HG03175 (cell line): ENCODE data around the gene LDLRAD4.
A peak's percentile ranks its signal among the peaks of the same experiment; 100 is the strongest.

Experiments used
- ATAC-seq: cut with Tn5 transposase; IDR thresholded peaks from one replicate; pipeline ENCODE4 v1.9.1; 2021; ENCODE audit warnings: mild to moderate bottlenecking, moderate library complexity; ENCODE audit not compliant: unreplicated experiment

LDLRAD4 gene

DNA sequence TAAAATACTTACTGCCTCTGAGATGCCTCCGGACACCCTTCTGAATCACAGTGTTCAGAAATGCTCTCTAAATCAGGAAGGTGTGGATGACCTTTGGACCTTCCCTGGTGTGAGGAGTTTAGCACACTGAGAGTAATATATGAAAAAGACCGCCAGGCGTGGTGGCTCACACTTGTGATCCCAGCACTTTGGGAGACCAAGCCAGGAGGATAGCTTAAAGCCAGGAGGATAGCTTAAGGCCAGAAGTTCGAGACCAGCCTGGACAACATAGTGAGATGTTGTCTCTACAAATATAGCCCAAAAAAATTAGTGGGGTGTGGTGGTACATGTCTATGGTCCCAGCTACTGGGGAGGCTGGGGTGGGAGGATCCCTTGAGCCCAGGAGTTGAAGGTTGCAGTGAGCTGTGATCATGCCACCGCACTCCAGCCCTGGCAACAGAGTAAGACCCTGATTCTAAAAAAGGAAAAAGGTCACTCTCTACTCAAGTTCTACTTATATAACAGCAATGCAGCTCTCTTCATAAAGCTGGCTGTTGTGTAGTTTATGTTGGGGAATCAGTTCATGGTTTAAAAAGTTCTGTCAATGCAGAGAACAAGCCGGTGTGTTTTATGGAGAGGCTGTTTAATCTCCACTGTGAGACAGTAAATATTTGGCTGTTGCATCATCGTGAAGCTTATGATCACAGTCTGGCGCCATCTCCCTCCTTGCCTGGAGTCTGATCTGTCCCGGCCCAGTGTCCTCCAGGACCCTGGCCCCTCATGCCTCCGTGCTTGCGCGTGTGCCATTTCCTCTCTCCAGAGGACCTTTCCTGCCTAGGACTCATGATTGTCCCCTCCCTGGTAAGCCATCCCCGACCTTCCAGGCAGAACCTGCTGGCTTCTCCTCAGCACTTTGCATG, 323.3 kb downstream of the LDLRAD4 start:
- no peak for ATAC-seq

DNA sequence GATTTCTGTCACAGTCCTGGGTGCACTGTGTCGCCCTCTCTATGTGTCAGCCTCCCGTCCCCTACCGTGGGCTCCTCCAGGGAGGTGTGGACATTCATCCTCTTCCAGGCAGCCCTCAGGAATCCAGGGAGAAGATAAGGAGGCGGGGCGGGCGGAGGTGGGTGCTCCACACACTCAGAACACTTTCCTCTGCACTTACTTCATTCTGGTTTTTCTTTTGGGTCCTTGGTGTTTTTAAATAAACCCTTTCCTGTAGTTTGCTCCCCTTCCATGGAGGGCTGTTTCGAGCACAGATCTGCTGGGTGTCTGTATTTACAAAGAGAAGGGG, 323.9 kb downstream of the LDLRAD4 start:
- ATAC-seq = no peak

- ATAC-seq = no peak
Observed at GRCh38 chr18:13543144-13543543, 324.6 kb downstream of the LDLRAD4 start.

GRCh38 chr18:13543811-13544732, 325.5 kb downstream of the LDLRAD4 start:
- ATAC-seq = no peak

DNA sequence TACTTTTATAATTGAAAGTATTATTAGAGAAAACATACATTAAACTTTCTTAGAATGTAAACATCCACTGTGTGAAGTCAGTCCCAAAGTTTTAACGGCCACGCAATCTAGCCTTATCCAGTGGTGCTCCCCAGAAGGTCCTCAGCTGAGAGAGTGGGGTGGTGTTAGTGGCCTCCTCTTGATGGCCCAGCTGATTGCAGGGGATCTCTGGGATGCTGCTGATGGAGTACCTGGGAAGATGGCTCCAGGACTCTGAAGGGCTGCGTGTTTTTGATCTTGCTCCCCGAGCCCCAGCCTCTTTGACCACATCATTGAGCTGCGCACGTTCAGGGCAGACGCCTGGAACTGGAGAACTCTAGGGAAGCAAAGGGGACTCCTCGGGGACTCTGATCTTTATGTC, 326.4 kb downstream of the LDLRAD4 start:
- ATAC-seq = no peak

GRCh38 chr18:13545514-13545913, 327.0 kb downstream of the LDLRAD4 start:
- no peak for ATAC-seq

DNA sequence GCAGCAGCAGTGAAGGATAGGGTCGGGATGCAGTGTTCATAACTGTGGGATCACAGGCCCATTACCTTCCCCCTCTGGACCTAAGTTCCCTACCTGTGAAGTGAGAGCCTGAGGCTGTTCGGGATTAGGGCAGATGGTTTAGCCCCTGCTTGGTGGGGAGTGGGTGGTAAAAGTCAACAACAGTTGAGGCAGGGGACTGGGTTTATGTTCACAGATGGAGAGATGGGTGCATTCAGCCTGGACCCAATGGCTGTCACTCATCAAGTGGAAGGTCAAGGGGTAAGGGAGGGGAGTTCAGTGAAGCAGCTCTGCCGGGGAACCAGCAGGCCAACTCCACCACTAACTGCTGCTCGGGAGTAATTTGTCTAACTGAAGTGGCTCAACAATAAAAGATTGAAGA, 327.4 kb downstream of the LDLRAD4 start:
- no peak for ATAC-seq

DNA sequence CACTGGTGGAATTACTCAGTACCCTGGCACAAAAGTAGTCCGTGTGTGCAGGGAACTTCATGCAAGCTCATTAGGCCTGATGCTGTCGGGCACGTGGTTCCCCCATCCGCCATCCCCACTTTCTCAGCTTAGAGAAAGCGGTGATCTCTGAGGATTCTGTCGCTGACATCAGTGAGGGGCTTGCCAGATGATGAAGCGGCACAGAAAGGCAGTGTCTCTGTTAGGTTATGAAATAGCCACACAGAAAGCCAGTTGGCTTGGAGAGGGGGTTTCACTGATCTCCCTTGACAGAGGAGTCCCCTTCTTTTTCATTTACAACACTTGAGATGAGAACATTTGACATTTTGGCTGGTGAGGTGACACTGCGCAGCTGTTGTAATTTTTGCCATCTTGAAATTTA, 328.1 kb downstream of the LDLRAD4 start:
- ATAC-seq = no peak

DNA sequence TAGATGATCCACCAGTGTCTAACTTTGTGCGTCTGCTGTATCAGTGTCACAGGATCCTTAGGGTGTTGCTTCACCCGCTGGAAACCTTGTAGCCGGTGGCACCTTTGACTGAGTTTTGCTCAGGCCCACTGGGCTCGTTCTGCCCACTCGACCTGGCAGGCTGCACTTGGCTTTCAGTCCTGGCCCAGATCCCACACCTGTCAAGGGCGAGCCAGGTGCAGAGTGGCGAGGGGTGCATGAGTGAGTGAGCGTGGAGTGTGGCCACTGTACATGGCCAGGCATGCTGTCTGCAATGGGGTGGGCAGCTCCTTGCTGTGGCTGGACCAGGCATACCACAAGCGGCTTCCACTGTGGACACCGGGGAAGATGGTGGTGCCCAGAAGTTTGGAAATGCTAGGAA, 328.8 kb downstream of the LDLRAD4 start:
- ATAC-seq = no peak

GRCh38 chr18:13548106-13548819, 329.7 kb downstream of the LDLRAD4 start:
- no peak for ATAC-seq

GRCh38 chr18:13548966-13549879, 330.7 kb downstream of the LDLRAD4 start:
- ATAC-seq = peak; percentile 84

- no peak for ATAC-seq
Observed at GRCh38 chr18:13549880-13550232, 331.3 kb downstream of the LDLRAD4 start.

GRCh38 chr18:13550418-13551304, 332.1 kb downstream of the LDLRAD4 start:
- no peak for ATAC-seq

GRCh38 chr18:13551305-13551603, 332.7 kb downstream of the LDLRAD4 start:
- ATAC-seq = no peak

- ATAC-seq = no peak
Observed at GRCh38 chr18:13551841-13552733, 333.5 kb downstream of the LDLRAD4 start.

DNA sequence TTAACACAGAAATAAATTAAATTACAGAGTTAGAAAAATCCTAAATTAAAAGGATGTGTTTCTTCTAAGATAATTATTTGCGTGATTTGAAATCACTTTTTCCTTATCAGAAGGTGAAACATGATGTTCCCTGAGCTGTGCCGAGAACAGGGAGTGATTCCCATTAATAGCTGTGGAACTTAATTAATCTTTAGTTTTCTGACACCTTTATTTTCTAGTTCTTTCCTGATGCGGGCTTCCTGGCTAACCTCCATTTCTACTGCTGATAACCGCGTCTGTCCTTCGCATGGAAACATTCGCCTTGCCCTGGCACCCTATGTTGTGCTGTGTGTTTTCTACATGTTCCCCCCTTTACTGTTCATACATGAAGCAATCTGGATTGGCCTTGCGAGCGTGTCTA, 334.9 kb downstream of the LDLRAD4 start:
- no peak for ATAC-seq

DNA sequence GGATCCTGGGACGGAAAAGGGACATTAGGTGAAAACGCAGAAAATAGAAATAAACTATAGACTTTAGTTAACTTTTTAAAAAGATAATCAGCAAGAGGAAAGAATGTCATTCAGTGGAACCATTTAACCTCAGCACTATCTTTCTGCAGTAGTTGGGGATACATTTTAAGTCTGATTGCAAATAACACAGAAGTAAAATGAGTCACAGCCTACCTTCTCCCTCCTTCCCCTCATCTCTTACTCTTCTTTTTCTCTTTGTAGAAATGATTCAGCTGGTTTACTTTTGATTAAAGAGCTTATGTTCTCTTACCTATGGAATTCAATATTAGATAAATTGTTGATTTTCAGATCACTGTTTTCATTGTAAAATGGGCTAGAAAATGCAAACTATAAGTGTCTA, 336.6 kb downstream of the LDLRAD4 start:
- no peak for ATAC-seq

- no peak for ATAC-seq
Observed at GRCh38 chr18:13555865-13556264, 337.3 kb downstream of the LDLRAD4 start.

DNA sequence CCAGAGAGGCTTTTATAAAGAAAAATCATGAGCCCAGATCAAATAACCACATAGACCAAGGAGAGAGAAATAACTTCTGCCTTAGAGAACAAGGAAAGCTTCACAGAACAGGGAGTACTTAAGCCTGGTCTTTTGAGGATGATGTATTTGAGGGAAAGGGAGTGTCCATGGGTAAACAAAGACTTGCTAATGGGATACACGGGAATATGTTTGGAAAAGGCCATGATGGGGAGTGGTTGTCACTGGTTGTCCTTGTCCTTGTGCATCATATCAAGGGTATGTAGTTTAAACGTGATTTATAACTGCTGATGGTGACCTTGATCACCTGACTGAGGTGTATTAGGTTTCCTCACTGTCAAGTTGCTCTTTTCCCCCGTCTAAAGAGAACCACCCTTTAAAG, 337.9 kb downstream of the LDLRAD4 start:
- ATAC-seq = no peak
